GM23338 (cell line): ENCODE results near the gene RHO. TPM values are rescaled to one million over a fixed set of nuclear protein-coding genes. Genes with fewer than 3 reads are reported as not detected.

Experiments
- ATAC-seq: fragments of 200-7000 bp; cut with Tn5 transposase; 3 replicates; pipeline ENCODE4 v1.9.1; 2020
- DNase-seq: peaks from one replicate; pipeline ENCODE4 v3.0.0-alpha.2; 2015; ENCODE audit warnings: low spot score
- H2AFZ ChIP-seq: fragments of 200-600 bp; sonication (generic); 2 replicates; pipeline ENCODE4 v1.8.0; 2016; ENCODE audit warnings: antibody characterized with exemption, mild to moderate bottlenecking, moderate library complexity
- H3F3A ChIP-seq: fragments of 200-600 bp; sonication (generic); replicated peaks from 2 replicates; pipeline ENCODE4 v1.8.0; 2017; ENCODE audit warnings: antibody characterized with exemption, mixed run types, low read depth
- H3K27ac ChIP-seq: fragments of 200-600 bp; sonication (generic); 2 replicates; pipeline ENCODE4 v1.6.1; 2016; ENCODE audit warnings: low read depth
- H3K27me3 ChIP-seq: fragments of 200-600 bp; sonication (generic); 2 replicates; pipeline ENCODE4 v1.8.0; 2016; ENCODE audit warnings: mild to moderate bottlenecking, mixed run types, moderate library complexity; ENCODE audit not compliant: insufficient read depth
- H3K36me3 ChIP-seq: fragments of 200-600 bp; sonication (generic); 2 replicates; pipeline ENCODE4 v1.8.0; 2016; ENCODE audit warnings: mild to moderate bottlenecking; ENCODE audit not compliant: insufficient read depth
- H3K4me1 ChIP-seq: fragments of 200-600 bp; sonication (generic); 2 replicates; pipeline ENCODE4 v1.8.0; 2016; ENCODE audit warnings: mild to moderate bottlenecking, moderate library complexity; ENCODE audit not compliant: insufficient read depth
- H3K4me2 ChIP-seq: fragments of 200-600 bp; sonication (generic); 2 replicates; pipeline ENCODE4 v1.7.1; 2017; ENCODE audit warnings: mixed run types
- H3K4me3 ChIP-seq: fragments of 200-600 bp; sonication (generic); 2 replicates; pipeline ENCODE4 v1.6.1; 2016; ENCODE audit warnings: mixed run types
- H3K79me2 ChIP-seq: fragments of 200-600 bp; sonication (generic); replicated peaks from 2 replicates; pipeline ENCODE4 v1.8.0; 2017; ENCODE audit warnings: mild to moderate bottlenecking; ENCODE audit not compliant: insufficient read depth
- H3K9me2 ChIP-seq: fragments of 200-600 bp; sonication (generic); 2 replicates; pipeline ENCODE4 v1.8.0; 2017; ENCODE audit not compliant: insufficient read depth
- H4K20me1 ChIP-seq: fragments of 200-600 bp; sonication (generic); replicated peaks from 2 replicates; pipeline ENCODE4 v1.8.0; 2017; ENCODE audit warnings: mild to moderate bottlenecking; ENCODE audit not compliant: insufficient read depth
- H3K27ac Mint-ChIP-seq: 2 replicates; pipeline ENCODE4 v1.8.0; 2020; ENCODE audit warnings: inconsistent platforms, mild to moderate bottlenecking, moderate library complexity, mixed read lengths
- H3K27me3 Mint-ChIP-seq: 3 replicates; pipeline ENCODE4 v1.8.0; 2022; ENCODE audit warnings: low read depth, mild to moderate bottlenecking, moderate library complexity, mixed read lengths, inconsistent platforms; ENCODE audit not compliant: insufficient read depth, poor library complexity
- H3K36me3 Mint-ChIP-seq: 3 replicates; pipeline ENCODE4 v1.8.0; 2021; ENCODE audit warnings: low read depth, mild to moderate bottlenecking, inconsistent platforms, moderate library complexity, mixed read lengths
- H3K4me1 Mint-ChIP-seq: 3 replicates; pipeline ENCODE4 v1.8.0; 2020; ENCODE audit warnings: mild to moderate bottlenecking, inconsistent platforms, mixed read lengths
- H3K4me3 Mint-ChIP-seq: 3 replicates; pipeline ENCODE4 v1.8.0; 2021; ENCODE audit warnings: moderate library complexity, mild to moderate bottlenecking, inconsistent platforms, mixed read lengths
- H3K9me3 Mint-ChIP-seq: 3 replicates; pipeline ENCODE4 v1.8.0; 2020; ENCODE audit warnings: moderate library complexity, mild to moderate bottlenecking, inconsistent platforms, mixed read lengths
- CREB1 ChIP-seq: fragments of 250-450 bp; sonication (Bioruptor Pico); IDR thresholded peaks from 2 replicates; pipeline ENCODE4 v1.5.0; 2020; ENCODE audit warnings: low read depth, mild to moderate bottlenecking, moderate library complexity
- EZH2 ChIP-seq: fragments of 200-600 bp; sonication (generic); IDR thresholded peaks from one replicate; pipeline ENCODE4 v1.8.0; 2017; ENCODE audit warnings: antibody characterized with exemption, mild to moderate bottlenecking, low read depth; ENCODE audit not compliant: unreplicated experiment
- NANOG ChIP-seq: IDR thresholded peaks from 2 replicates; pipeline ENCODE4 v1.6.1; 2016; ENCODE audit warnings: antibody characterized with exemption, borderline replicate concordance
- STAT1 ChIP-seq: IDR thresholded peaks from one replicate; pipeline ENCODE4 v1.6.1; 2016; ENCODE audit warnings: antibody characterized with exemption; ENCODE audit not compliant: unreplicated experiment
- ZNF331 ChIP-seq: fragments of 250-450 bp; sonication (Bioruptor Pico); IDR thresholded peaks from 2 replicates; pipeline ENCODE4 v1.5.0; 2020; ENCODE audit warnings: low read depth, mild to moderate bottlenecking, moderate library complexity
- polyA plus RNA-seq: library from polyadenylated mRNA; unstranded; fragments of >200 nt; fragmentation: Nextera tagmentation; extraction: Ambion mirVana; gene quantifications from 2 replicates; pipeline ENCODE4 v1.2.1, GENCODE V29; 2016
- total RNA-seq: library from RNA; depleted of rRNA; stranded (reverse); fragments of >200 nt; shearing (Covaris generic); gene quantifications from 2 replicates; pipeline ENCODE4 v1.2.3, GENCODE V29; 2014
- TF ChIP-seq, protein P1 (sequence below): IDR thresholded peaks from 2 replicates; pipeline ENCODE4 v1.6.1; 2016; ENCODE audit warnings: antibody characterized with exemption
- TF ChIP-seq, protein P2 (sequence below): fragments of 250-450 bp; sonication (Bioruptor Pico); IDR thresholded peaks from 2 replicates; pipeline ENCODE4 v1.5.0; 2020; ENCODE audit warnings: mild to moderate bottlenecking, moderate library complexity
- TF ChIP-seq, protein P3 (sequence below): IDR thresholded peaks from one replicate; pipeline ENCODE4 v1.6.1; 2018; ENCODE audit warnings: antibody characterized with exemption; ENCODE audit not compliant: unreplicated experiment

RHO gene
- total and polyA plus RNA-seq, 2 experiments from 2014 or later, result not detected

DNA sequence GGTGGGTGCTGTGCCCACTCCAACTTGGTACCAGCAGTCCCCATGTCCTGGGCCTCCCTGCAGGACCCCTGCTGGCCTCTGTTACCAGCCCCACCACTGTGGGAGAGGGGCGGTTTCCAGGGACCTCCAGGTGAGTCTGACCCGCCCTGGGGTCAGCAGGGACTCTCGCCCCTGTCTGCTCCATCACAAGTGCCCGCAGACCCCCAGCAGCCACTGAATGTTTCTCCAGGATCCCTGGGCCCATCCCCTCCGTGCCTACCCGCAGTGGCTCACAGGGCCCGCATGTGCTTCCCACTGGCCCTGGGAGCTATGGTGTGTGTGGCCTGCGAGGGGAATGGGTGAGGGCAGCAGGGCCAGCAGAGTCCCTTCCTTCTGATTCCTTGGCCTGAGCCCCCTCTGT lies 9.9 kb upstream of the RHO start:
- H3K4me3 ChIP-seq, result no peak overlapping the region
- Mint-ChIP-seq H3K4me1 (peaks cover 9% of the 10 kb centered on the region), H3K36me3 (peaks cover 15% of the 10 kb centered on the region), H3K27me3 (peaks cover 11% of the 10 kb centered on the region), H3K27ac (no peak overlapping the region), H3K9me3 (no peaks in the 10 kb centered on the region; the same call in 2 of the 3 replicates), H3K4me3 (no peak overlapping the region)
- H3K9me2 ChIP-seq, result no peaks in the 10 kb centered on the region
- no peak for ATAC-seq
- no peaks in the 10 kb centered on the region for H3F3A ChIP-seq
- DNase-seq, result no peak
- H3K4me1 ChIP-seq, result no peaks in the 10 kb centered on the region
- H3K27ac ChIP-seq, result no peak overlapping the region
- no peak for TF ChIP-seq ZNF331 (CRISPR knock-in tag)
- TF ChIP-seq, protein P1, sequence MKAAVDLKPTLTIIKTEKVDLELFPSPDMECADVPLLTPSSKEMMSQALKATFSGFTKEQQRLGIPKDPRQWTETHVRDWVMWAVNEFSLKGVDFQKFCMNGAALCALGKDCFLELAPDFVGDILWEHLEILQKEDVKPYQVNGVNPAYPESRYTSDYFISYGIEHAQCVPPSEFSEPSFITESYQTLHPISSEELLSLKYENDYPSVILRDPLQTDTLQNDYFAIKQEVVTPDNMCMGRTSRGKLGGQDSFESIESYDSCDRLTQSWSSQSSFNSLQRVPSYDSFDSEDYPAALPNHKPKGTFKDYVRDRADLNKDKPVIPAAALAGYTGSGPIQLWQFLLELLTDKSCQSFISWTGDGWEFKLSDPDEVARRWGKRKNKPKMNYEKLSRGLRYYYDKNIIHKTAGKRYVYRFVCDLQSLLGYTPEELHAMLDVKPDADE, result no peak
- H3K4me2 ChIP-seq, result no peak overlapping the region
- no peaks in the 10 kb centered on the region for H3K36me3 ChIP-seq
- no peaks in the 10 kb centered on the region for H4K20me1 ChIP-seq
- H2AFZ ChIP-seq, result no peak overlapping the region
- H3K79me2 ChIP-seq, result no peaks in the 10 kb centered on the region
- H3K27me3 ChIP-seq, result no peaks in the 10 kb centered on the region

DNA sequence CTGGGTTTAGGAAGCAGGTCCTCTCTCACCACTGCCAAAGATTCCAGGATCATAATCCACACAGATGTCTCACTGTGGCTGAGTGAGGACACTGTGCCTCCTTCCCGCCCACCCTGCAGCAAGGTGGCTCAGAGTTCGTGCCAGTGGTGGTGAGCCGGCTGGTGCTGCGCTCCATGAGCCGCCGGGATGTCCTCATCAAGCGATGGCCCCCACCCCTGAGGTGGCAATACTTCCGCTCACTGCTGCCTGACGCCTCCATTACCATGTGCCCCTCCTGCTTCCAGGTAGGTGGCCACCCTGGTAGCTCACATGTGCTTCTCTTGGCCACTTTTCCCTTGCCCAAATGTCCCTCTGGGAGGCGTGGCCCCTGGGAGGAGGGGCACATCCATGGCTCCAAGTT lies 9.0 kb upstream of the RHO start:
- DNase-seq (no peak), ATAC-seq (no peak)
- H4K20me1 ChIP-seq, result no peaks in the 10 kb centered on the region
- no peaks in the 10 kb centered on the region for H3K9me2 ChIP-seq
- Mint-ChIP-seq H3K4me3 (no peak overlapping the region), H3K27me3 (peaks cover 11% of the 10 kb centered on the region), H3K36me3 (peaks cover 15% of the 10 kb centered on the region), H3K27ac (no peak overlapping the region), H3K4me1 (peaks cover 9% of the 10 kb centered on the region), H3K9me3 (no peaks in the 10 kb centered on the region; the same call in 2 of the 3 replicates)
- no peak overlapping the region for H3K27ac ChIP-seq
- H3K4me2 ChIP-seq, result no peak overlapping the region
- H3F3A ChIP-seq, result no peaks in the 10 kb centered on the region
- H2AFZ ChIP-seq, result no peak overlapping the region
- no peaks in the 10 kb centered on the region for H3K27me3 ChIP-seq
- H3K79me2 ChIP-seq, result no peaks in the 10 kb centered on the region
- no peaks in the 10 kb centered on the region for H3K36me3 ChIP-seq
- H3K4me1 ChIP-seq, result no peaks in the 10 kb centered on the region
- no peak overlapping the region for H3K4me3 ChIP-seq
- TF ChIP-seq CREB1 (no peak), NANOG (no peak), STAT1 (no peak), EZH2 (no peak)
- TF ChIP-seq, protein P2, sequence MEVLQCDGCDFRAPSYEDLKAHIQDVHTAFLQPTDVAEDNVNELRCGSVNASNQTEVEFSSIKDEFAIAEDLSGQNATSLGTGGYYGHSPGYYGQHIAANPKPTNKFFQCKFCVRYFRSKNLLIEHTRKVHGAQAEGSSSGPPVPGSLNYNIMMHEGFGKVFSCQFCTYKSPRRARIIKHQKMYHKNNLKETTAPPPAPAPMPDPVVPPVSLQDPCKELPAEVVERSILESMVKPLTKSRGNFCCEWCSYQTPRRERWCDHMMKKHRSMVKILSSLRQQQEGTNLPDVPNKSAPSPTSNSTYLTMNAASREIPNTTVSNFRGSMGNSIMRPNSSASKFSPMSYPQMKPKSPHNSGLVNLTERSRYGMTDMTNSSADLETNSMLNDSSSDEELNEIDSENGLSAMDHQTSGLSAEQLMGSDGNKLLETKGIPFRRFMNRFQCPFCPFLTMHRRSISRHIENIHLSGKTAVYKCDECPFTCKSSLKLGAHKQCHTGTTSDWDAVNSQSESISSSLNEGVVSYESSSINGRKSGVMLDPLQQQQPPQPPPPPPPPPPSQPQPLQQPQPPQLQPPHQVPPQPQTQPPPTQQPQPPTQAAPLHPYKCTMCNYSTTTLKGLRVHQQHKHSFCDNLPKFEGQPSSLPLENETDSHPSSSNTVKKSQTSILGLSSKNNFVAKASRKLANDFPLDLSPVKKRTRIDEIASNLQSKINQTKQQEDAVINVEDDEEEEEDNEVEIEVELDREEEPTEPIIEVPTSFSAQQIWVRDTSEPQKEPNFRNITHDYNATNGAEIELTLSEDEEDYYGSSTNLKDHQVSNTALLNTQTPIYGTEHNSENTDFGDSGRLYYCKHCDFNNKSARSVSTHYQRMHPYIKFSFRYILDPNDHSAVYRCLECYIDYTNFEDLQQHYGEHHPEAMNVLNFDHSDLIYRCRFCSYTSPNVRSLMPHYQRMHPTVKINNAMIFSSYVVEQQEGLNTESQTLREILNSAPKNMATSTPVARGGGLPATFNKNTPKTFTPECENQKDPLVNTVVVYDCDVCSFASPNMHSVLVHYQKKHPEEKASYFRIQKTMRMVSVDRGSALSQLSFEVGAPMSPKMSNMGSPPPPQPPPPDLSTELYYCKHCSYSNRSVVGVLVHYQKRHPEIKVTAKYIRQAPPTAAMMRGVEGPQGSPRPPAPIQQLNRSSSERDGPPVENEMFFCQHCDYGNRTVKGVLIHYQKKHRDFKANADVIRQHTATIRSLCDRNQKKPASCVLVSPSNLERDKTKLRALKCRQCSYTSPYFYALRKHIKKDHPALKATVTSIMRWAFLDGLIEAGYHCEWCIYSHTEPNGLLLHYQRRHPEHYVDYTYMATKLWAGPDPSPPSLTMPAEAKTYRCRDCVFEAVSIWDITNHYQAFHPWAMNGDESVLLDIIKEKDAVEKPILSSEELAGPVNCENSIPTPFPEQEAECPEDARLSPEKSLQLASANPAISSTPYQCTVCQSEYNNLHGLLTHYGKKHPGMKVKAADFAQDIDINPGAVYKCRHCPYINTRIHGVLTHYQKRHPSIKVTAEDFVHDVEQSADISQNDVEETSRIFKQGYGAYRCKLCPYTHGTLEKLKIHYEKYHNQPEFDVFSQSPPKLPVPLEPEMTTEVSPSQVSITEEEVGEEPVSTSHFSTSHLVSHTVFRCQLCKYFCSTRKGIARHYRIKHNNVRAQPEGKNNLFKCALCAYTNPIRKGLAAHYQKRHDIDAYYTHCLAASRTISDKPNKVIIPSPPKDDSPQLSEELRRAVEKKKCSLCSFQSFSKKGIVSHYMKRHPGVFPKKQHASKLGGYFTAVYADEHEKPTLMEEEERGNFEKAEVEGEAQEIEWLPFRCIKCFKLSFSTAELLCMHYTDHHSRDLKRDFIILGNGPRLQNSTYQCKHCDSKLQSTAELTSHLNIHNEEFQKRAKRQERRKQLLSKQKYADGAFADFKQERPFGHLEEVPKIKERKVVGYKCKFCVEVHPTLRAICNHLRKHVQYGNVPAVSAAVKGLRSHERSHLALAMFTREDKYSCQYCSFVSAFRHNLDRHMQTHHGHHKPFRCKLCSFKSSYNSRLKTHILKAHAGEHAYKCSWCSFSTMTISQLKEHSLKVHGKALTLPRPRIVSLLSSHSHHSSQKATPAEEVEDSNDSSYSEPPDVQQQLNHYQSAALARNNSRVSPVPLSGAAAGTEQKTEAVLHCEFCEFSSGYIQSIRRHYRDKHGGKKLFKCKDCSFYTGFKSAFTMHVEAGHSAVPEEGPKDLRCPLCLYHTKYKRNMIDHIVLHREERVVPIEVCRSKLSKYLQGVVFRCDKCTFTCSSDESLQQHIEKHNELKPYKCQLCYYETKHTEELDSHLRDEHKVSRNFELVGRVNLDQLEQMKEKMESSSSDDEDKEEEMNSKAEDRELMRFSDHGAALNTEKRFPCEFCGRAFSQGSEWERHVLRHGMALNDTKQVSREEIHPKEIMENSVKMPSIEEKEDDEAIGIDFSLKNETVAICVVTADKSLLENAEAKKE, result no peak
- TF ChIP-seq, protein P3, sequence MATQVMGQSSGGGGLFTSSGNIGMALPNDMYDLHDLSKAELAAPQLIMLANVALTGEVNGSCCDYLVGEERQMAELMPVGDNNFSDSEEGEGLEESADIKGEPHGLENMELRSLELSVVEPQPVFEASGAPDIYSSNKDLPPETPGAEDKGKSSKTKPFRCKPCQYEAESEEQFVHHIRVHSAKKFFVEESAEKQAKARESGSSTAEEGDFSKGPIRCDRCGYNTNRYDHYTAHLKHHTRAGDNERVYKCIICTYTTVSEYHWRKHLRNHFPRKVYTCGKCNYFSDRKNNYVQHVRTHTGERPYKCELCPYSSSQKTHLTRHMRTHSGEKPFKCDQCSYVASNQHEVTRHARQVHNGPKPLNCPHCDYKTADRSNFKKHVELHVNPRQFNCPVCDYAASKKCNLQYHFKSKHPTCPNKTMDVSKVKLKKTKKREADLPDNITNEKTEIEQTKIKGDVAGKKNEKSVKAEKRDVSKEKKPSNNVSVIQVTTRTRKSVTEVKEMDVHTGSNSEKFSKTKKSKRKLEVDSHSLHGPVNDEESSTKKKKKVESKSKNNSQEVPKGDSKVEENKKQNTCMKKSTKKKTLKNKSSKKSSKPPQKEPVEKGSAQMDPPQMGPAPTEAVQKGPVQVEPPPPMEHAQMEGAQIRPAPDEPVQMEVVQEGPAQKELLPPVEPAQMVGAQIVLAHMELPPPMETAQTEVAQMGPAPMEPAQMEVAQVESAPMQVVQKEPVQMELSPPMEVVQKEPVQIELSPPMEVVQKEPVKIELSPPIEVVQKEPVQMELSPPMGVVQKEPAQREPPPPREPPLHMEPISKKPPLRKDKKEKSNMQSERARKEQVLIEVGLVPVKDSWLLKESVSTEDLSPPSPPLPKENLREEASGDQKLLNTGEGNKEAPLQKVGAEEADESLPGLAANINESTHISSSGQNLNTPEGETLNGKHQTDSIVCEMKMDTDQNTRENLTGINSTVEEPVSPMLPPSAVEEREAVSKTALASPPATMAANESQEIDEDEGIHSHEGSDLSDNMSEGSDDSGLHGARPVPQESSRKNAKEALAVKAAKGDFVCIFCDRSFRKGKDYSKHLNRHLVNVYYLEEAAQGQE, result no peak
